GM12878 (cell line): ENCODE results near the gene ZBTB8OS. TPM values are rescaled to one million over a fixed set of nuclear protein-coding genes. Genes with fewer than 3 reads are reported as not detected.

ENCODE experiments used
- BHLHE40 ChIP-seq, 2 experiments: fragments of 450-650 bp in 1 of 2; IDR thresholded peaks; 2 replicates each; pipeline ENCODE4 v1.6.1; 2011 to 2017; ENCODE audit warnings: low read depth in 2 of 2, borderline replicate concordance in 1 of 2, improper control_type of control experiment in 1 of 2, low read length in 1 of 2, mild to moderate bottlenecking in 1 of 2
- GATAD2B ChIP-seq: fragments of 450-650 bp; conservative IDR thresholded peaks from 2 replicates; pipeline ENCODE4 v1.6.1; 2017; ENCODE audit warnings: low read depth, mild to moderate bottlenecking, moderate library complexity
- NFXL1 ChIP-seq: fragments of 450-650 bp; IDR thresholded peaks from 2 replicates; pipeline ENCODE4 v1.6.1; 2017; ENCODE audit warnings: antibody characterized with exemption, mild to moderate bottlenecking, borderline replicate concordance
- SMAD1 ChIP-seq: fragments of 450-650 bp; IDR thresholded peaks from 2 replicates; pipeline ENCODE4 v1.6.1; 2018; ENCODE audit warnings: mild to moderate bottlenecking, low read depth; ENCODE audit not compliant: partially characterized antibody
- WRNIP1 ChIP-seq: IDR thresholded peaks from 2 replicates; pipeline ENCODE4 v1.6.1; 2011; ENCODE audit warnings: low read depth, low read length, improper control_type of control experiment, borderline replicate concordance
- YBX1 ChIP-seq: fragments of 450-650 bp; IDR thresholded peaks from 2 replicates; pipeline ENCODE4 v1.6.1; 2016; ENCODE audit warnings: antibody characterized with exemption
- polyA plus RNA-seq, 11 experiments: library from polyadenylated mRNA; depleted of rRNA in 4 of 11; unstranded in 6 of 11; stranded (reverse) in 5 of 11; fragments of >200 nt; fragmentation: Nextera tagmentation in 4 of 11; fragmentation: Illumina TruSeq in 1 of 11; extraction: Ambion mirVana in 4 of 11; extraction: Trizol in 1 of 11; gene quantifications; 1 replicate in 1 of 11; 2 replicates in 10 of 11; pipeline versions ENCODE4 v1.2.1 to v1.2.3, GENCODE V29; 2011 to 2016; ENCODE audit warnings: inconsistent platforms in 2 of 11, missing spikeins in 2 of 11, low read depth in 1 of 11
- total RNA-seq, 4 experiments: library from RNA; depleted of rRNA in 3 of 4; stranded (reverse); fragments of >200 nt in 3 of 4; fragmentation: Illumina TruSeq in 1 of 4; extraction: Trizol in 1 of 4; gene quantifications; 2 replicates each; pipeline versions ENCODE4 v1.2.1 to v1.2.3, GENCODE V29; 2013 to 2021
- TF ChIP-seq, protein P1 (sequence below): fragments of 450-650 bp; formaldehyde crosslinking; IDR thresholded peaks from 2 replicates; pipeline ENCODE4 v1.4.0; 2022; ENCODE audit warnings: mild to moderate bottlenecking, moderate library complexity
- TF ChIP-seq, protein P2 (sequence below), 3 experiments: IDR thresholded peaks in 2 of 3; conservative IDR thresholded peaks in 1 of 3; 2 replicates each; pipeline ENCODE4 v1.5.1; 2011; ENCODE audit warnings: low read depth in 3 of 3, low read length in 3 of 3, mild to moderate bottlenecking in 3 of 3, control low read depth in 2 of 3, moderate library complexity in 2 of 3, inconsistent platforms in 1 of 3, mixed read lengths in 1 of 3; ENCODE audit not compliant: control insufficient read depth in 2 of 3, insufficient read depth in 1 of 3; ENCODE audit errors: extremely low read depth in 1 of 3

The ZBTB8OS gene
- total and polyA plus RNA-seq, 10 of the 15 experiments (the other 5 are each of a cell fraction or from before 2014, with no cell fraction given) = 77.8 to 350 (median 139) TPM

DNA sequence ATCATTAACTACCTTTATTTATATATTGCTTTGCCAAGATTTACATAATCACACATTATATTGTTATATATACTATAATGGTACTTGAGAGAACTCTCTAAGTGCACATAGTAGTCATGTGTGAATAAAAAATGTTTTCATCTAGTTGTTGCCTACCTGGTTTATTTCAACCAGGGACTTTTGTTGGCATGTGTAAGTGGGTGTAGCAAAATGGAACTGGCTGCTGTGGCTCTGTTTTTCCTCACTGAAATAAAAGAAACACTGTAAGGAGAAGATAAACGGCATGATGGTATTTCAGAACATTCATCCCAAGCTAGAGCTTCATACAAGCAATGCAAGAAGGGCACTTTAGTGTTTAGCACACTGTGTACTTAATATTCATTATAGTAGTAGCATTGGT lies 15.6 kb upstream of the ZBTB8OS start (continued):
- TF ChIP-seq, protein P1, sequence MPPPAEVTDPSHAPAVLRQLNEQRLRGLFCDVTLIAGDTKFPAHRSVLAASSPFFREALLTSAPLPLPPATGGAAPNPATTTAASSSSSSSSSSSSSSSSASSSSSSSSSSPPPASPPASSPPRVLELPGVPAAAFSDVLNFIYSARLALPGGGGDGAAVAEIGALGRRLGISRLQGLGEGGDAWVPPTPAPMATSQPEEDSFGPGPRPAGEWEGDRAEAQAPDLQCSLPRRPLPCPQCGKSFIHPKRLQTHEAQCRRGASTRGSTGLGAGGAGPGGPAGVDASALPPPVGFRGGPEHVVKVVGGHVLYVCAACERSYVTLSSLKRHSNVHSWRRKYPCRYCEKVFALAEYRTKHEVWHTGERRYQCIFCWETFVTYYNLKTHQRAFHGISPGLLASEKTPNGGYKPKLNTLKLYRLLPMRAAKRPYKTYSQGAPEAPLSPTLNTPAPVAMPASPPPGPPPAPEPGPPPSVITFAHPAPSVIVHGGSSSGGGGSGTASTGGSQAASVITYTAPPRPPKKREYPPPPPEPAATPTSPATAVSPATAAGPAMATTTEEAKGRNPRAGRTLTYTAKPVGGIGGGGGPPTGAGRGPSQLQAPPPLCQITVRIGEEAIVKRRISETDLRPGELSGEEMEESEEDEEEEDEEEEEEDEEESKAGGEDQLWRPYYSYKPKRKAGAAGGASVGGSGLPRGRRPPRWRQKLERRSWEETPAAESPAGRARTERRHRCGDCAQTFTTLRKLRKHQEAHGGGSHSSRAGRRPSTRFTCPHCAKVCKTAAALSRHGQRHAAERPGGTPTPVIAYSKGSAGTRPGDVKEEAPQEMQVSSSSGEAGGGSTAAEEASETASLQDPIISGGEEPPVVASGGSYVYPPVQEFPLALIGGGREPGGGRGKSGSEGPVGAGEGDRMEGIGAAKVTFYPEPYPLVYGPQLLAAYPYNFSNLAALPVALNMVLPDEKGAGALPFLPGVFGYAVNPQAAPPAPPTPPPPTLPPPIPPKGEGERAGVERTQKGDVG (CRISPR knock-in tag) = no peak
- no peak for TF ChIP-seq GATAD2B
- TF ChIP-seq NFXL1 = no peak
- TF ChIP-seq, protein P2, sequence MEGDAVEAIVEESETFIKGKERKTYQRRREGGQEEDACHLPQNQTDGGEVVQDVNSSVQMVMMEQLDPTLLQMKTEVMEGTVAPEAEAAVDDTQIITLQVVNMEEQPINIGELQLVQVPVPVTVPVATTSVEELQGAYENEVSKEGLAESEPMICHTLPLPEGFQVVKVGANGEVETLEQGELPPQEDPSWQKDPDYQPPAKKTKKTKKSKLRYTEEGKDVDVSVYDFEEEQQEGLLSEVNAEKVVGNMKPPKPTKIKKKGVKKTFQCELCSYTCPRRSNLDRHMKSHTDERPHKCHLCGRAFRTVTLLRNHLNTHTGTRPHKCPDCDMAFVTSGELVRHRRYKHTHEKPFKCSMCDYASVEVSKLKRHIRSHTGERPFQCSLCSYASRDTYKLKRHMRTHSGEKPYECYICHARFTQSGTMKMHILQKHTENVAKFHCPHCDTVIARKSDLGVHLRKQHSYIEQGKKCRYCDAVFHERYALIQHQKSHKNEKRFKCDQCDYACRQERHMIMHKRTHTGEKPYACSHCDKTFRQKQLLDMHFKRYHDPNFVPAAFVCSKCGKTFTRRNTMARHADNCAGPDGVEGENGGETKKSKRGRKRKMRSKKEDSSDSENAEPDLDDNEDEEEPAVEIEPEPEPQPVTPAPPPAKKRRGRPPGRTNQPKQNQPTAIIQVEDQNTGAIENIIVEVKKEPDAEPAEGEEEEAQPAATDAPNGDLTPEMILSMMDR (IDR thresholded peaks at IDR 0.05 in 2 of 3, conservative IDR thresholded peaks at IDR 0.05 in 1 of 3; ENCODE audit: control insufficient read depth in 2 of 3, extremely low read depth in 1 of 3, insufficient read depth in 1 of 3, low read depth in 3 of 3, low read length in 3 of 3) = no peak
- TF ChIP-seq BHLHE40 (IDR thresholded peaks at IDR 0.05; ENCODE audit: borderline replicate concordance in 1 of 2, low read depth in 2 of 2, low read length in 1 of 2) = no peak
- TF ChIP-seq SMAD1 = no peak
- TF ChIP-seq WRNIP1 = no peak
- no peak for TF ChIP-seq YBX1
